ENCODE measurements around the gene POU2AF3. TPM values are rescaled to one million over a fixed set of nuclear protein-coding genes. Genes with fewer than 3 reads are reported as not detected.
"Not testable (repeated sequence)": the region's sequence is repeated elsewhere in the genome, so short reads cannot be mapped to it uniquely, and the experiment has no call there.

POU2AF3 gene
- polyA plus RNA-seq, 1 donor: 2.9 TPM

- no peak for DNase-seq (ENCODE audit: low read depth)
Observed at GRCh38 chr11:111300569-111300968, 2.2 kb downstream of the POU2AF3 start.

DNA sequence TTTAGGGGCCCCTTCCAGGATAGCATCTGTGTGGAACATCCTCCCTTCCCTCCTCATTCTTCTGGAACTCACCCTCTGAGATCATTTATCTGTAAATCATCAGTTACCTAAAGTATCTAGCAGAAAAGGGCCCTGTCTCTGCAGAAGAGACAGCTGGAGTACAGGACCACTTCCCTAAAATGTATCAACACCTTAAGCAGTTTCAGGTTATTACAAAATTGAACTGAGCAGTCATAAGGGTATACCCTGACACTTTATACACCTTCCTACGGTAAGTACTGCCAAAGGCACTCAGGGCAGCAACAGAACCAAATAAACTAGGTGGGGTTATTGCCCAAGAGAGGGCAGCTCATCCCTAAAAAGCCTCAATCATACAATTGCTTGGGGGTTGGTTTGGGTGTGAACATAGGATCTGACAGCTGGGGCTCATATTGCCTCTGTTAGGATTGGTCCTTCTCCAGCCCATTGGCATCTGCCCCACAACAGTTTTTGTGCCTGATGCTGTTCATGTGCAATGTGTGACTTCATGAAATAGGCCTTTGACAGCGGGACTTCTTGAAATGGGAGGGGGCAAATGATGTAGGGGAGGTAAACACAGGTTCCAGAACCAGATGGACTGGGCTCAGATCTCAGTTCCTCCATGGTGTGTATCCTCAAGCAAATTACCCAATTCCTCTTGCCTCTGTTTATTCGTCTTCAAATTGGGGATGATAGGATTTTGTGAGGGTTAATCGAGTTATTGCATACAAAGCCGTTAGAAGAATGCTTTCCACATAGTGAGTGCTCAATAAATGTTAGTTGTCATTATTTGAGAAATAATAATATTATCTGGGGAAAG lies 2.9 kb downstream of the POU2AF3 start:
- DNase-seq (ENCODE audit: low read depth): no peak

GRCh38 chr11:111301842-111302118 lies 3.4 kb downstream of the POU2AF3 start:
- DNase-seq (ENCODE audit: low read depth): no peak

DNA sequence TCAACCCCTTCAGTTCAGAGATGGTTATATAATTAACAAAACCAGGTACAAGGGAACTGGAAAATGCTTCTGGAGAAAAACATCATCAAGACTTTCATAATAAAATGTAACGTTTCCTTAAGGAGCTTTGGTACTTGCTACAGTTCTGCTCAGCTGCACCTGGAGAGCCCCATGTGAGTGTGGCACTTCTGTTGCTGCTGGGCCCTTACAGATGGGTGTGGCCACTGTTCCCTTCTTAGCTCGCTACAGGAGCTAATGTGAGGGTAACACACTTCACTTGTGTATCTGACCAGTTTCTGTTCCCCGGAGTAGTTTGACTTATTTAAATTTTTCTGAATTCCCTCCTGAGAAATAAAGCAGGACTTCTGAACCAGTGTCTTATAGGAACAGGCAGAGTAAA lies 4.0 kb downstream of the POU2AF3 start:
- DNase-seq (ENCODE audit: low read depth): no peak

GRCh38 chr11:111303461-111303860 lies 5.1 kb downstream of the POU2AF3 start:
- no peak for DNase-seq (ENCODE audit: low read depth)

- no peak for DNase-seq (ENCODE audit: low read depth)
Observed at GRCh38 chr11:111305162-111305802, 6.9 kb downstream of the POU2AF3 start.

DNA sequence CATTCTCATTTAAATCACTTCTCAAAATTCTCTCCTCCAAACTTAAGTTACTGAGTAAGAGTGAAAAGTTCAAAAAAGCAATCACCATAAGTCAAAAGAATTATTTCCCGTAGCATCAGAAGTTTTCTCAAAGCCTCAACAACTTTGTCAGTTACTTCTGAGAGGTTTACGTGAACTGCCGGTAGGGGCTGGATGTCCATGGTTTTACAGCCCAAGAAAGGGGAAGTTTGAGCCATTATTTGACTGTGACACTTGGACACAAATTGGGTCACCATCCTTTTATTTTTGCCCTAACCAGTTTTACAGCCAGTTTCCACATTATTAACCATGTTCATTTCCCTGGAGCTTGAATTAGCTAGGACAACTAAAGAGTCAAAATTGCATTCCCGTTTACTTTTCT lies 7.5 kb downstream of the POU2AF3 start:
- DNase-seq (ENCODE audit: low read depth): no peak

DNA sequence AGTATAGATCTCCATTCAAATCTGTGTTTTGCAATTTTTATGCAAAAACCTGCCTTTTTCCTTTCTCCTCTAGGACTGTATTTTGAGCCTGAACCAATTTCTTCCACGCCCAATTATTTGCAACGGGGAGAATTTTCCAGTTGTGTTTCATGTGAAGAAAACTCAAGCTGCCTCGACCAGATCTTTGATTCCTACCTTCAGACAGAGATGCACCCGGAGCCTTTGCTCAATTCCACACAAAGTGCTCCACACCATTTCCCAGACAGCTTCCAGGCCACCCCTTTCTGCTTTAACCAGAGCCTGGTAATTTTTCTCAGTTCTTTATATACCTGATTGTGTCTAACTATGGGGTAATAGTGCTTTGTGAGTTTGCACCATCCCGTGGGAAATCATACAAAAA lies 8.0 kb downstream of the POU2AF3 start:
- DNase-seq (ENCODE audit: low read depth): no peak

DNA sequence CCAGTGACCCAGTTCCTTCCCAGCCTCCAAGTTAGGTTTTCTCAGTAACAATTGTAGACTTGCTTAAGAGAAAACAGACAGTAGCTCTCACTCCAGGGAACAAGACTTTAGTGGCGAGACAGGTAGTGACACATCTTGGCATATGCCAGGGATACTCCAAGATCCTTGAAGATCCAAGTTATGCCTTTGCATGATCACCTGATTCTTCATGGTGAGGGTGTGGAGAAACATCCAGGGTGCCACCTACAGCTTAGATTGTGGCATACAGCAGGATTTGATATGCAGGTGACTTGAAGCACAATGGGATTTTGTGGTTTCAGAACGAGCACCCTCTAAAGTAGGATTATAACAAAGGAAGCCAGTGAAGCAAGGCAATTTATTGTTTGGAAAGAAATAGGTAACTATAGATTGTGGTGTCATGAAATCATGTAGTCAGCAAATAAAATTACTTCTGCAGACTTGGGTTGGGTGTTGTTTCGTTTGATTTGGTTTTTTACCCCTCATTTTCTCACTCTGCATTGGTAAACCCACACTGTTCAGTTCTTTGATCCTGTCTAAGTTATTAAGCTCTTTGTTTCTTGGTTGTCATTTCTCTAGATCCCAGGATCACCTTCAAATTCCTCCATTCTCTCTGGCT lies 9.2 kb downstream of the POU2AF3 start:
- no peak for DNase-seq (ENCODE audit: low read depth)

DNA sequence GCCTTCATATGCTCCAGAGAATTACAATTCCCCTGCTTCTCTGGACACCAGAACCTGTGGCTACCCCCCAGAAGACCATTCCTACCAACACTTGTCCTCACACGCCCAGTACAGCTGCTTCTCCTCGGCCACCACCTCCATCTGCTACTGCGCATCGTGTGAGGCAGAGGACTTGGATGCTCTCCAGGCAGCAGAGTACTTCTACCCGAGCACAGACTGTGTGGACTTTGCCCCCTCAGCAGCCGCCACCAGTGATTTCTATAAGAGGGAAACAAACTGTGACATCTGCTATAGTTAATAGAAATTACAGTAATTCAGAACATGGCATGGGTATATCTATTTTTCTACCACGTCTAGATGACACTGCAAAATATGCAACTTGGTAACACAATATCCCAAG lies 9.8 kb downstream of the POU2AF3 start:
- DNase-seq (ENCODE audit: low read depth): no peak

GRCh38 chr11:111309215-111309915 lies 11.0 kb downstream of the POU2AF3 start:
- DNase-seq (ENCODE audit: low read depth): no peak

- DNase-seq (ENCODE audit: low read depth): no peak
Observed at GRCh38 chr11:111310088-111310487, 11.7 kb downstream of the POU2AF3 start.

DNA sequence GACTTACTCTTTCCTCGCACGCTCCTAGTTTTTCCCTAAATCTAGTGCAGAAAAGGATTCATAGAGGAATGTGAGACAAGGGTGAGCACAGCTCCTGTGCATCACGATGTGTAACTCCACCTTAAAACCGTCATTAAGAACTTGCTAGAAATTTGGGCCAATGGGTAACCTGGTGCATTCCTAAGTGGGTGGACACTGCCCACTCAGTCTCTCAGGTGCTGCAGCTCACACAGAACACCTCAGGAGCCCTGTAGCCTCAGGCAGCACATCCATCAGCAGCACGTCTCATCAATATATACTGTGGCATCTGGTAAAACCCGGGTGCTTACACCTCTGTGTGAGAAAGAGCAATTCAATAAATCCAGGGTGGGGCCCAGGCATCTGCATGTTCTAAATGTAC lies 12.4 kb downstream of the POU2AF3 start:
- no peak for DNase-seq (ENCODE audit: low read depth)

- DNase-seq (ENCODE audit: low read depth): no peak
Observed at GRCh38 chr11:111312076-111312475, 13.7 kb downstream of the POU2AF3 start.

DNA sequence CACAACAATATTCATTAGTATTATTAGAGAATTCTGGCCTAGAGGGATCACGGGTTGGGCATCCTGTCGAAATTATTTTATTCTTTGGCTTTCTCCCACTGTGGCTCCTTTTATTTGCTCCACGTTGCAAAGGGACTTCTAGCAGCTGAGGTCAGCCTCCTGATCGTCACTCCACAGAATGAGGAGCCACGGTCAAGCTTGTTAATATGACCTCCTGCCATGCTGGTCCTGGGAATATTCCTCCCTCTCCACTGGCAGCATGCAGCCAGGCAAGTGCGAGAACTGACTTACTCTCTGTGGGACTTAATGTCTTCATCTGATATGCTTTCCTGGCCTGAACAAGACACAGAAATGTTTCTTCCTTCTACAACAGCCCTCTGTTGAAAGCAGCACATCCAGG lies 20.9 kb downstream of the POU2AF3 start:
- DNase-seq (ENCODE audit: low read depth): no peak

GRCh38 chr11:111320199-111320598 lies 21.9 kb downstream of the POU2AF3 start:
- DNase-seq (ENCODE audit: low read depth): not testable (repeated sequence)

- DNase-seq (ENCODE audit: low read depth): no peak
Observed at GRCh38 chr11:111320728-111321568, 22.6 kb downstream of the POU2AF3 start.

DNA sequence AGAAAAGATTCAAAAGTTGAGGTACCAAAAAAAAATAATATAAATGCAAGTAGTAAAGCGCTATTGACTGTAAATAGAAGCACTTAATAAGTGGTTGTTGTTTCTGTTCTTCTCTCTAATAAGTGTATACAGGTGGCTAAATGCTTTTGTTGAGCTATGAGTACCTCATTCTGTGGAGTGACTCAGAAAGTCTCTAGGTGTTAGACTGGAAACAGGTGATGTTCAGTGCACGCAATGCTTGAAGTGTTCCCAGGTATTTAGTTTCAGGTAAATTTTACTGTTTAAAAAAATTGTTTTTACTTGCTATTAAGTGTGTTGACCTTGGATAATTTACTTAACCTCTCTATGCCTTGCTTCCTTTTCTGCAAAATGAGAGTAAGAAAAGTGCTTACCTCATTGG lies 24.2 kb downstream of the POU2AF3 start:
- DNase-seq (ENCODE audit: low read depth): no peak

DNA sequence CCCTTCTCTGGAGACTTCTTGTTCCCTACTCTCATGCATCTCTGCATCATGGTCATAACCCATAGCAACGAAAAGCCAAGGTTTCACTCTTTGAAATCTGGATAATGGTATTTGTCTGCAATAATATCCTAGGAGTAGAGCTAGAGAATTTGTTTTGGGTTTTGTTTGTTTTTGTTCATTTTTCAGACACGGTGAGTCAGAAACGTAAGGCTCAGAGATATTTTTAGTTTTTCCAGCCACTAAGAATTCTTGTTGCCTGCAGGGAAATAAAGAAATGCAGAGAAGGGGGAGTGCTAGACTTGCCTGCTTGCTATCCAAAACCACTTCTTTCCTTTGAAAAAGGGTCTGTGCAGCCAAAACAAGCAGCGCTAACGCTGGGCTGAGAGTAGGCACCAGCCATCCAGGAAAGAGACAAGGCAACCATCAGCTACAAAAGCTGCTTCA lies 26.0 kb downstream of the POU2AF3 start:
- no peak for DNase-seq (ENCODE audit: low read depth)

GRCh38 chr11:111325259-111325658 lies 26.9 kb downstream of the POU2AF3 start:
- no peak for DNase-seq (ENCODE audit: low read depth)

- DNase-seq (ENCODE audit: low read depth): no peak
Observed at GRCh38 chr11:111326824-111327223, 28.5 kb downstream of the POU2AF3 start.
